Caco-2 (cell line): ENCODE data around the gene DHRS11. TPM values are rescaled to one million over a fixed set of nuclear protein-coding genes. Genes with fewer than 3 reads are reported as not detected.

Experiments used
- BruUV-seq: library from RNA; stranded (reverse); fragments of 400-500 nt; replicated peaks from 2 replicates; lab custom pipeline; 2021; lab: Mats Ljungman, UMichigan
- CTCF ChIA-PET: fragments of 300-600 bp; sonication (Branson Sonifier 250); formaldehyde crosslinking; loops from one replicate; lab custom pipeline; 2022; ENCODE audit warnings: antibody characterized with exemption; lab: Charles Lee
- POLR2A ChIA-PET: fragments of 300-600 bp; sonication (Branson Sonifier 250); formaldehyde crosslinking; loops from one replicate; lab custom pipeline; 2022; ENCODE audit warnings: antibody characterized with exemption; lab: Charles Lee
- DNase-seq, 2 experiments: peaks; one replicate each; pipeline versions ENCODE4 v3.0.0 to v3.0.0-alpha.2; 2020 to 2022
- H3K27me3 ChIP-seq: replicated peaks from 2 replicates; pipeline ENCODE4 v1.6.0; 2011; ENCODE audit warnings: low read length; ENCODE audit not compliant: control insufficient read depth, insufficient read depth
- H3K36me3 ChIP-seq: 2 replicates; pipeline ENCODE4 v1.5.1; 2011; ENCODE audit warnings: low read length; ENCODE audit not compliant: control insufficient read depth, insufficient read depth
- H3K4me1 ChIP-seq: fragments of 250-450 bp; sonication (Bioruptor Pico); 2 replicates; pipeline ENCODE4 v1.5.1; 2020; ENCODE audit warnings: mild to moderate bottlenecking
- H3K4me3 ChIP-seq: 2 replicates; pipeline ENCODE4 v1.5.1; 2011; ENCODE audit warnings: low read depth, mild to moderate bottlenecking, control low read depth, low read length
- H3K9me3 ChIP-seq: fragments of 250-450 bp; sonication (Bioruptor Pico); 2 replicates; pipeline ENCODE4 v1.5.1; 2020; ENCODE audit warnings: mild to moderate bottlenecking, moderate library complexity
- H3K27ac Mint-ChIP-seq: one replicate; pipeline ENCODE4 v1.8.0; 2022; ENCODE audit warnings: mixed read lengths; ENCODE audit not compliant: unreplicated experiment
- H3K27me3 Mint-ChIP-seq: one replicate; pipeline ENCODE4 v1.8.0; 2022; ENCODE audit warnings: mixed read lengths; ENCODE audit not compliant: insufficient read depth, unreplicated experiment
- H3K36me3 Mint-ChIP-seq: one replicate; pipeline ENCODE4 v1.8.0; 2022; ENCODE audit warnings: mild to moderate bottlenecking, mixed read lengths; ENCODE audit not compliant: insufficient read depth, unreplicated experiment
- H3K4me1 Mint-ChIP-seq: one replicate; pipeline ENCODE4 v1.8.0; 2022; ENCODE audit warnings: low read depth, mixed read lengths; ENCODE audit not compliant: unreplicated experiment
- H3K4me3 Mint-ChIP-seq: one replicate; pipeline ENCODE4 v1.8.0; 2022; ENCODE audit warnings: mild to moderate bottlenecking, moderate library complexity, mixed read lengths; ENCODE audit not compliant: unreplicated experiment
- H3K9me3 Mint-ChIP-seq: one replicate; pipeline ENCODE4 v1.8.0; 2022; ENCODE audit warnings: mixed read lengths; ENCODE audit not compliant: unreplicated experiment
- CTCF ChIP-seq, 2 experiments: fragments of 200-600 bp in 1 of 2; IDR thresholded peaks; 1 replicate in 1 of 2; 2 replicates in 1 of 2; pipeline versions ENCODE4 v1.5.1 to v1.8.0; 2011 to 2022; ENCODE audit warnings: antibody characterized with exemption in 1 of 2, control low read depth in 1 of 2, inconsistent platforms in 1 of 2, low read depth in 1 of 2, low read length in 1 of 2, mild to moderate bottlenecking in 1 of 2, moderate library complexity in 1 of 2; ENCODE audit not compliant: insufficient read depth in 1 of 2, severe bottlenecking in 1 of 2, unreplicated experiment in 1 of 2
- intact Hi-C: fragments of 100-400 bp; cut with micrococcal nuclease; formaldehyde crosslinking; loops from one replicate; pipeline ENCODE4 v1.10.0; 2022; ENCODE audit not compliant: unreplicated experiment
- total RNA-seq: library from RNA; stranded (reverse); gene quantifications from 2 replicates; pipeline ENCODE4 v1.2.3, GENCODE V29; 2022

Gene DHRS11
- total RNA-seq, 1 experiment from 2014 or later = 44.7 TPM

DNA sequence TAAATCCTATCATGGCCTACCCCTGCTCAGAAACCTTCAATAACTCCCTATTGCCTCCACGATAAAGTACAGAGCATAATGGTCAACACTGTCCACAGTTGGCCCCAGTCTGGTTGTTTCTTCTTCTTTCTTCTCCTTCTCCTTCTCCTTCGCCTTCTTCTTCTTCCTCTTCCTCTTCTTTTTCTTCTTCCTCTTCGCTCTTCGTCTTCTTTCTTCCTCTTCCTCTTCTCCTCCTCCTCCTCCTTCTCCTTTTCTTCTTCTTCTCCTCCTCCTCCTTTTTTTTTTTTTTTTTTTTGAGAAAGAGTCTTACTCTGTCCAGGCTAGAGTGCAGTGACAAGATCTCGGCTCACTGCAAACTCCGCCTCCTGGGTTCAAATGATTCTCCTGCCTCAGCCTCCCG lies 33.5 kb downstream of the DHRS11 start:
- H3K4me3 Mint-ChIP-seq = no peak overlapping the region
- peaks cover 13% of the 10 kb centered on the region for H3K27me3 Mint-ChIP-seq
- ChIA-PET POLR2A (no interaction called here), CTCF (interaction anchor here (0.9 to 2.0 kb wide), 2 partner anchors 22 kb away, joined by 6 to 7 read pairs; no protein-coding TSS in a partner anchor)
- no peaks in the 10 kb centered on the region for H3K36me3 ChIP-seq
- TF ChIP-seq CTCF (IDR thresholded peaks at IDR 0.05; ENCODE audit: insufficient read depth in 1 of 2, low read depth in 1 of 2, low read length in 1 of 2, severe bottlenecking in 1 of 2, unreplicated experiment in 1 of 2) = no peak
- no peaks in the 10 kb centered on the region for H3K36me3 Mint-ChIP-seq
- H3K9me3 Mint-ChIP-seq = no peaks in the 10 kb centered on the region
- H3K27ac Mint-ChIP-seq = no peak overlapping the region
- H3K27me3 ChIP-seq = no peaks in the 10 kb centered on the region; the same call in 1 of the 2 replicates
- intact Hi-C loops = loop anchor here (5.0 kb wide), 1 partner anchor 312 kb away; the partner anchor contains the start of gene LHX1
- BruUV-seq = no TSS peak
- H3K4me3 ChIP-seq = no peak overlapping the region
- H3K4me1 Mint-ChIP-seq = no peaks in the 10 kb centered on the region
- H3K9me3 ChIP-seq = no peaks in the 10 kb centered on the region
- H3K4me1 ChIP-seq = no peaks in the 10 kb centered on the region
- no peak for DNase-seq

DNA sequence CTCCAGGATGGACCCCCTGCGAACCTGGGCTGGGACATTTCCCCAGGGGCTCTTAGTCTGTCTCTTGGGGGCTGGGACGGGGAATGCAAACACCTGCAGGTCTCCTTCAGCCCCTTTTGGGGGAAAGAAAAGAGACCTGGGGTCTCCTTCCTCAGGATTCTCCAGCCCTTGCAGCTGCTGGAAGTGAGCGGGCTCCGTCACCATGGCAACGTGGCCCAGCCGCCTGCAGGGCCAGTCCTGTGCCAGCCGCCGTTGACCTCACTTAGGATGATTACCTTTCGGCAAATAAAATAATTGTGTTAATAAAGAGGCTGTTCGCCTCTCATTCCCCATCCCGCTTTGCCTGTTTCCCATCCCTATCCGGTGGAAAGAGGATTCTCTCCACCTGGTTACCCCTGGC lies 35.4 kb downstream of the DHRS11 start:
- no TSS peak for BruUV-seq
- intact Hi-C loops = loop anchor here (5.0 kb wide), 1 partner anchor 310 kb away; the partner anchor contains the start of gene LHX1
- Mint-ChIP-seq H3K4me1 (no peaks in the 10 kb centered on the region), H3K36me3 (no peaks in the 10 kb centered on the region), H3K27me3 (peaks cover 6% of the 10 kb centered on the region), H3K9me3 (no peaks in the 10 kb centered on the region), H3K4me3 (no peak overlapping the region), H3K27ac (no peak overlapping the region)
- POLR2A ChIA-PET = no interaction called here
- Histone ChIP-seq H3K9me3 (no peaks in the 10 kb centered on the region), H3K4me3 (no peak overlapping the region), H3K36me3 (no peaks in the 10 kb centered on the region), H3K27me3 (no peaks in the 10 kb centered on the region), H3K4me1 (no peaks in the 10 kb centered on the region)
- no peak for TF ChIP-seq CTCF (IDR thresholded peaks at IDR 0.05; ENCODE audit: insufficient read depth in 1 of 2, low read depth in 1 of 2, low read length in 1 of 2, severe bottlenecking in 1 of 2, unreplicated experiment in 1 of 2)
- no peak for DNase-seq
- CTCF ChIA-PET = no interaction called here

GRCh38 chr17:36628576-36628975 lies 36.9 kb downstream of the DHRS11 start:
- ChIA-PET CTCF (interaction anchor here (0.6 to 1.1 kb wide), 6 partner anchors 8 to 611 kb away, joined by 3 to 4 read pairs (median 3); no protein-coding TSS in a partner anchor), POLR2A (no interaction called here)
- Mint-ChIP-seq H3K4me1 (no peaks in the 10 kb centered on the region), H3K9me3 (no peaks in the 10 kb centered on the region), H3K36me3 (peaks cover 6% of the 10 kb centered on the region), H3K4me3 (no peak overlapping the region), H3K27me3 (peaks cover 11% of the 10 kb centered on the region), H3K27ac (no peak overlapping the region)
- no peak overlapping the region for H3K4me3 ChIP-seq
- intact Hi-C loops = loop anchor here (2.0 to 5.0 kb wide), 3 partner anchors 44 to 418 kb away; partner anchors contain the start of gene LHX1
- BruUV-seq = no TSS peak
- DNase-seq = no peak
- no peak for TF ChIP-seq CTCF (IDR thresholded peaks at IDR 0.05; ENCODE audit: insufficient read depth in 1 of 2, low read depth in 1 of 2, low read length in 1 of 2, severe bottlenecking in 1 of 2, unreplicated experiment in 1 of 2)
- no peaks in the 10 kb centered on the region for H3K4me1 ChIP-seq
- no peaks in the 10 kb centered on the region for H3K27me3 ChIP-seq
- no peaks in the 10 kb centered on the region for H3K36me3 ChIP-seq
- no peaks in the 10 kb centered on the region for H3K9me3 ChIP-seq
